HCT116 (cell line): ENCODE results near the gene GGT7. TPM values are rescaled to one million over a fixed set of nuclear protein-coding genes. Genes with fewer than 3 reads are reported as not detected.
A peak's percentile ranks its signal among the peaks of the same experiment; 100 is the strongest.

Experiments
- ATAC-seq: fragments of 200-7000 bp; cut with Tn5 transposase; 2 replicates; pipeline ENCODE4 v1.9.1; 2020; ENCODE audit warnings: mild to moderate bottlenecking, moderate library complexity
- BruUV-seq: library from RNA; stranded (reverse); fragments of 400-500 nt; replicated peaks from 2 replicates; lab custom pipeline; 2021; lab: Mats Ljungman, UMichigan
- CTCF ChIA-PET: fragments of 300-600 bp; sonication (Branson Sonifier 250); formaldehyde crosslinking; loops from one replicate; lab custom pipeline; 2021; ENCODE audit warnings: antibody characterized with exemption; lab: Charles Lee
- POLR2A ChIA-PET: fragments of 300-600, 350-600 bp; sonication (Branson Sonifier 250); formaldehyde crosslinking; loops from one replicate; lab custom pipeline; 2021; ENCODE audit warnings: antibody characterized with exemption; lab: Charles Lee
- RAD21 ChIA-PET, 2 experiments: fragments of 300-600 bp; sonication (Branson Sonifier 250); formaldehyde crosslinking; loops; one replicate each; lab custom pipeline; 2023; ENCODE audit warnings: low total read pairs in 2 of 2; ENCODE audit not compliant: uncharacterized antibody in 2 of 2, unreplicated experiment in 2 of 2, low non-redundant PET in 1 of 2; lab: Charles Lee
- DNase-seq: peaks from one replicate; pipeline ENCODE4 v3.0.0-alpha.2; 2010; ENCODE audit warnings: low read depth, low spot score
- H2AFZ ChIP-seq: fragments of 200-600 bp; shearing (Covaris generic), sonication (generic); 2 replicates; pipeline ENCODE4 v1.6.1; 2017; ENCODE audit warnings: low read depth, mixed run types, mixed read lengths, antibody characterized with exemption, low read length; ENCODE audit not compliant: poor library complexity, severe bottlenecking
- H3K27ac ChIP-seq: 2 replicates; pipeline ENCODE4 v1.5.1; 2012; ENCODE audit warnings: low read depth, low read length
- H3K27me3 ChIP-seq: fragments of 200-600 bp; sonication (generic); 2 replicates; pipeline ENCODE4 v1.6.1; 2016; ENCODE audit warnings: mixed run types, low read length, mixed read lengths; ENCODE audit not compliant: insufficient read depth
- H3K36me3 ChIP-seq, 2 experiments: fragments of 200-500 bp in 1 of 2; fragments of 200-600 bp in 1 of 2; sonication (Bioruptor generic) in 1 of 2; sonication (generic) in 1 of 2; 2 replicates each; pipeline versions ENCODE4 v1.5.1 to v1.6.1; 2014 to 2016; ENCODE audit warnings: low read length in 2 of 2, inconsistent platforms in 1 of 2, mixed read lengths in 1 of 2, mixed run types in 1 of 2; ENCODE audit not compliant: insufficient read depth in 2 of 2, control insufficient read depth in 1 of 2
- H3K4me1 ChIP-seq, 2 experiments: fragments of 200-600 bp in 1 of 2; sonication (generic) in 1 of 2; 2 replicates each; pipeline versions ENCODE4 v1.5.1 to v1.6.1; 2012 to 2017; ENCODE audit warnings: low read length in 2 of 2, inconsistent platforms in 1 of 2, mild to moderate bottlenecking in 1 of 2, mixed read lengths in 1 of 2, mixed run types in 1 of 2, moderate library complexity in 1 of 2; ENCODE audit not compliant: insufficient read depth in 2 of 2, control insufficient read depth in 1 of 2
- H3K4me2 ChIP-seq: fragments of 200-600 bp; sonication (generic); 2 replicates; pipeline ENCODE4 v1.6.1; 2017; ENCODE audit warnings: mixed run types, low read length, mixed read lengths
- H3K4me3 ChIP-seq, 2 experiments: fragments of 200-600 bp in 1 of 2; sonication (generic) in 1 of 2; replicated peaks in 1 of 2; 2 replicates each; pipeline ENCODE4 v1.5.1; 2011 to 2016; ENCODE audit warnings: low read length in 2 of 2, control low read depth in 1 of 2, low read depth in 1 of 2, mild to moderate bottlenecking in 1 of 2, mixed read lengths in 1 of 2, mixed run types in 1 of 2
- H3K79me2 ChIP-seq: fragments of 200-600 bp; sonication (generic); 2 replicates; pipeline ENCODE4 v1.6.1; 2017; ENCODE audit warnings: mild to moderate bottlenecking, mixed run types, low read length, moderate library complexity, mixed read lengths; ENCODE audit not compliant: insufficient read depth
- H3K9ac ChIP-seq: fragments of 200-600 bp; sonication (generic); 2 replicates; pipeline ENCODE4 v1.6.1; 2016; ENCODE audit warnings: low read length, mixed read lengths
- H3K9me2 ChIP-seq: fragments of 200-600 bp; sonication (generic), shearing (Covaris generic); 2 replicates; pipeline ENCODE4 v1.6.1; 2017; ENCODE audit warnings: mixed run types, mild to moderate bottlenecking, moderate library complexity; ENCODE audit not compliant: insufficient read depth
- H3K9me3 ChIP-seq, 2 experiments: fragments of 200-500 bp in 1 of 2; fragments of 200-600 bp in 1 of 2; sonication (Bioruptor generic) in 1 of 2; sonication (generic) in 1 of 2; 2 replicates each; pipeline ENCODE4 v1.6.1; 2014 to 2017; ENCODE audit warnings: low read length in 2 of 2, mixed read lengths in 2 of 2, inconsistent platforms in 1 of 2, low read depth in 1 of 2, mild to moderate bottlenecking in 1 of 2, mixed run types in 1 of 2, moderate library complexity in 1 of 2; ENCODE audit not compliant: control insufficient read depth in 1 of 2, insufficient read depth in 1 of 2
- H4K20me1 ChIP-seq: fragments of 200-600 bp; sonication (generic), shearing (Covaris generic); 2 replicates; pipeline ENCODE4 v1.6.1; 2017; ENCODE audit warnings: mixed run types, mild to moderate bottlenecking, moderate library complexity; ENCODE audit not compliant: insufficient read depth
- ATF3 ChIP-seq: IDR thresholded peaks from 2 replicates; pipeline ENCODE4 v1.6.1; 2012
- CBX3 ChIP-seq: IDR thresholded peaks from 2 replicates; pipeline ENCODE4 v1.6.1; 2012; ENCODE audit warnings: low read depth
- CEBPB ChIP-seq: IDR thresholded peaks from 2 replicates; pipeline ENCODE4 v1.6.1; 2012; ENCODE audit warnings: low read depth
- EGR1 ChIP-seq: IDR thresholded peaks from 2 replicates; pipeline ENCODE4 v1.6.1; 2012; ENCODE audit warnings: low read depth
- FOSL1 ChIP-seq: IDR thresholded peaks from 2 replicates; pipeline ENCODE4 v1.6.1; 2012; ENCODE audit warnings: low read depth
- POLR2A ChIP-seq: IDR thresholded peaks from 2 replicates; pipeline ENCODE4 v1.7.0; 2011; ENCODE audit warnings: borderline replicate concordance; ENCODE audit not compliant: insufficient read depth, insufficient read length; ENCODE audit errors: extremely low read depth
- POLR2AphosphoS5 ChIP-seq: IDR thresholded peaks from 2 replicates; pipeline ENCODE4 v1.6.1; 2011; ENCODE audit warnings: mild to moderate bottlenecking, low read depth, low read length, moderate library complexity
- RAD21 ChIP-seq: IDR thresholded peaks from 2 replicates; pipeline ENCODE4 v1.6.1; 2012; ENCODE audit warnings: low read depth, mild to moderate bottlenecking
- REST ChIP-seq: IDR thresholded peaks from 2 replicates; pipeline ENCODE4 v1.6.1; 2012; ENCODE audit warnings: low read depth
- SIN3A ChIP-seq: IDR thresholded peaks from 2 replicates; pipeline ENCODE4 v1.6.1; 2012; ENCODE audit warnings: low read depth
- ZFX ChIP-seq: fragments of 450-650 bp; IDR thresholded peaks from 2 replicates; pipeline ENCODE4 v1.6.1; 2017
- intact Hi-C: fragments of 100-400 bp; cut with micrococcal nuclease; formaldehyde crosslinking; loops from 2 replicates; pipeline ENCODE4 v1.10.0; 2022
- total RNA-seq: library from RNA; stranded (reverse); gene quantifications from one replicate; pipeline ENCODE4 v1.2.1, GENCODE V29; 2021; ENCODE audit not compliant: unreplicated experiment
- TF ChIP-seq, protein P1 (sequence below), 3 experiments: fragments of 200-600 bp in 1 of 3; sonication (generic) in 1 of 3; IDR thresholded peaks in 2 of 3; conservative IDR thresholded peaks in 1 of 3; 2 replicates each; pipeline ENCODE4 v1.5.1; 2012 to 2017; ENCODE audit warnings: low read depth in 2 of 3, low read length in 2 of 3, antibody characterized with exemption in 1 of 3, borderline replicate concordance in 1 of 3, control low read depth in 1 of 3, mild to moderate bottlenecking in 1 of 3, mixed read lengths in 1 of 3, mixed run types in 1 of 3, moderate library complexity in 1 of 3; ENCODE audit not compliant: insufficient read depth in 1 of 3
- TF ChIP-seq, protein P2 (sequence below): IDR thresholded peaks from 2 replicates; pipeline ENCODE4 v1.6.1; 2011; ENCODE audit warnings: mild to moderate bottlenecking, low read length, moderate library complexity; ENCODE audit not compliant: insufficient replicate concordance; ENCODE audit errors: extremely low read depth
- TF ChIP-seq, protein P3 (sequence below): IDR thresholded peaks from 2 replicates; pipeline ENCODE4 v1.6.1; 2012

Gene GGT7
- total RNA-seq, 1 experiment from 2014 or later = 9.4 TPM

- TF ChIP-seq POLR2AphosphoS5 = peak; percentile 39; the same call in 1 of the 2 replicates
- no peak for TF ChIP-seq REST
Measured at GRCh38 chr20:34907616-34908469, 35.2 kb upstream of the GGT7 start (continued).

DNA sequence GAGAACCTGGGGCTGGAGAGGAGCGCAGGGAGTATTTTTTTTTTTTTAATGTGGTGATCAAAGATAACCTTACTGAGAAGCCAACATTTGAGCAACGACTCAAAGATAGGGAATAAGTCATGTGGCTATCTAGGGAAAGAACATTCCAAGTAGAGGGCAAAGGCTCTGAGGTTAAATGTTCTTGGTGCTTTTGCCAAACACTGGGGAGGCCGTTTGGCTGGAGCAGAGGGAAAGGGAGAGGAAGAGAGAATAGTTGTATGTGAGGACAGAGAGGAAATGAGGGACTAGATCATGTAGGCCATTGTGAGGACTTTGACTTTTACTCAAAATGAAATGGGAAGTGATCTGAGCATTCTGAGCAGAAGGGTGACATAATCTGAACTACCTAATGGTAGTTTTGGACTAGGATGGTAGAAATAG, 31.6 kb upstream of the GGT7 start:
- ATAC-seq = no peak
- CTCF ChIA-PET = no interaction called here

More for the DNA sequence above, 31.6 kb upstream of the GGT7 start:
- TF ChIP-seq SIN3A (no peak), CBX3 (no peak), FOSL1 (no peak), RAD21 (no peak), ATF3 (no peak), EGR1 (no peak), CEBPB (no peak), ZFX (no peak), POLR2AphosphoS5 (no peak), POLR2A (no peak)
- TF ChIP-seq, protein P1, sequence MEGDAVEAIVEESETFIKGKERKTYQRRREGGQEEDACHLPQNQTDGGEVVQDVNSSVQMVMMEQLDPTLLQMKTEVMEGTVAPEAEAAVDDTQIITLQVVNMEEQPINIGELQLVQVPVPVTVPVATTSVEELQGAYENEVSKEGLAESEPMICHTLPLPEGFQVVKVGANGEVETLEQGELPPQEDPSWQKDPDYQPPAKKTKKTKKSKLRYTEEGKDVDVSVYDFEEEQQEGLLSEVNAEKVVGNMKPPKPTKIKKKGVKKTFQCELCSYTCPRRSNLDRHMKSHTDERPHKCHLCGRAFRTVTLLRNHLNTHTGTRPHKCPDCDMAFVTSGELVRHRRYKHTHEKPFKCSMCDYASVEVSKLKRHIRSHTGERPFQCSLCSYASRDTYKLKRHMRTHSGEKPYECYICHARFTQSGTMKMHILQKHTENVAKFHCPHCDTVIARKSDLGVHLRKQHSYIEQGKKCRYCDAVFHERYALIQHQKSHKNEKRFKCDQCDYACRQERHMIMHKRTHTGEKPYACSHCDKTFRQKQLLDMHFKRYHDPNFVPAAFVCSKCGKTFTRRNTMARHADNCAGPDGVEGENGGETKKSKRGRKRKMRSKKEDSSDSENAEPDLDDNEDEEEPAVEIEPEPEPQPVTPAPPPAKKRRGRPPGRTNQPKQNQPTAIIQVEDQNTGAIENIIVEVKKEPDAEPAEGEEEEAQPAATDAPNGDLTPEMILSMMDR (IDR thresholded peaks at IDR 0.05 in 2 of 3, conservative IDR thresholded peaks at IDR 0.05 in 1 of 3; ENCODE audit: borderline replicate concordance in 1 of 3, insufficient read depth in 1 of 3, low read depth in 2 of 3, low read length in 2 of 3) = no peak
- TF ChIP-seq, protein P2, sequence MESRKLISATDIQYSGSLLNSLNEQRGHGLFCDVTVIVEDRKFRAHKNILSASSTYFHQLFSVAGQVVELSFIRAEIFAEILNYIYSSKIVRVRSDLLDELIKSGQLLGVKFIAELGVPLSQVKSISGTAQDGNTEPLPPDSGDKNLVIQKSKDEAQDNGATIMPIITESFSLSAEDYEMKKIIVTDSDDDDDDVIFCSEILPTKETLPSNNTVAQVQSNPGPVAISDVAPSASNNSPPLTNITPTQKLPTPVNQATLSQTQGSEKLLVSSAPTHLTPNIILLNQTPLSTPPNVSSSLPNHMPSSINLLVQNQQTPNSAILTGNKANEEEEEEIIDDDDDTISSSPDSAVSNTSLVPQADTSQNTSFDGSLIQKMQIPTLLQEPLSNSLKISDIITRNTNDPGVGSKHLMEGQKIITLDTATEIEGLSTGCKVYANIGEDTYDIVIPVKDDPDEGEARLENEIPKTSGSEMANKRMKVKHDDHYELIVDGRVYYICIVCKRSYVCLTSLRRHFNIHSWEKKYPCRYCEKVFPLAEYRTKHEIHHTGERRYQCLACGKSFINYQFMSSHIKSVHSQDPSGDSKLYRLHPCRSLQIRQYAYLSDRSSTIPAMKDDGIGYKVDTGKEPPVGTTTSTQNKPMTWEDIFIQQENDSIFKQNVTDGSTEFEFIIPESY = no peak
- TF ChIP-seq, protein P3, sequence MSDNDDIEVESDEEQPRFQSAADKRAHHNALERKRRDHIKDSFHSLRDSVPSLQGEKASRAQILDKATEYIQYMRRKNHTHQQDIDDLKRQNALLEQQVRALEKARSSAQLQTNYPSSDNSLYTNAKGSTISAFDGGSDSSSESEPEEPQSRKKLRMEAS = no peak
- intact Hi-C loops = no loop called here
- no peak overlapping the region for H3K4me2 ChIP-seq
- RAD21 ChIA-PET = no interaction called here
- no peak overlapping the region for H3K4me3 ChIP-seq
- no peaks in the 10 kb centered on the region for H3K79me2 ChIP-seq
- no peaks in the 10 kb centered on the region for H3K27me3 ChIP-seq
- POLR2A ChIA-PET = no interaction called here
- no peak overlapping the region for H2AFZ ChIP-seq
- no peaks in the 10 kb centered on the region for H3K36me3 ChIP-seq
- H3K4me1 ChIP-seq = peaks cover 30 to 34% of the 10 kb centered on the region in 2 experiments
- DNase-seq = no peak
- no peaks in the 10 kb centered on the region for H4K20me1 ChIP-seq
- no peak overlapping the region for H3K9ac ChIP-seq
- no TSS peak for BruUV-seq
- H3K9me3 ChIP-seq = no peaks in the 10 kb centered on the region
- H3K9me2 ChIP-seq = no peaks in the 10 kb centered on the region
- H3K27ac ChIP-seq = no peak overlapping the region
